HG02571 (cell line): ENCODE results near the gene GPR137C.

Source experiments
- ATAC-seq: cut with Tn5 transposase; IDR thresholded peaks from one replicate; pipeline ENCODE4 v1.9.1; 2021; ENCODE audit warnings: mild to moderate bottlenecking, moderate library complexity; ENCODE audit not compliant: unreplicated experiment

GPR137C gene

DNA sequence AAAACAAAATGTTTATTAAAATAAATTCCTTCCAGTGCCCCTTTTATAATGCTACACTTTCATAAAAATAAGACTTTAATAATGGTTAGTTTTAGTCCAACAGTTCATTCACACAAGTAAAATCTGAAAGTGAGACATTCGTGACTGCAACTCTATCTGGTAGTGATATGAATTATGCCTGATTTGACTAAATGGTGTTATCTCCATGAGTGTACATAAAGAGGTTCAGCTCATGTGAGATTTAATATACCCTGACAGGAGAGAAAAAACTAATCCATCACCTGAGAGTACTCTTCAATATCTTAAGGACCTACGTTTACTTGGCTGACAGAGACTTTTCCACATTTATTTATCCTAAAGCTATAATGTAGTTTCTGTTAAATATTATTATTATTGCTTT lies 108.7 kb downstream of the GPR137C start:
- no peak for ATAC-seq

DNA sequence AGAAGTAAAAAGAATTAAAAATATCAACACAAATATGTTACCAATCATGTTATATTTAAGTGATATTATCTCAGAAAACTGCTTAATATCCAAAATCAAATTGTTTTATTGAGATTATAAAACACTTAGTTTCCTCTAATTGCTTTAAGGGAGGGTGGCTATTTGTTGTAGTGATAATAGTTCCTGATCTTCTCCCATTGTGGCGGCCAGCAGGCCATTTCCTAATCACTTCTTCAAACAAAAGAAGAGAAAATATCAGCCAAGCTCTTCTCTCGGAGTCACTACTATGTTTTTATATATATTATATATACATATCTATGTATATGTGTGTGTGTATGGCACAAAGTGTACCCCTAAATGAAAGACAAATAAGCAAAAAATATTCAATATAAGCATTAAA lies 111.2 kb downstream of the GPR137C start:
- no peak for ATAC-seq

DNA sequence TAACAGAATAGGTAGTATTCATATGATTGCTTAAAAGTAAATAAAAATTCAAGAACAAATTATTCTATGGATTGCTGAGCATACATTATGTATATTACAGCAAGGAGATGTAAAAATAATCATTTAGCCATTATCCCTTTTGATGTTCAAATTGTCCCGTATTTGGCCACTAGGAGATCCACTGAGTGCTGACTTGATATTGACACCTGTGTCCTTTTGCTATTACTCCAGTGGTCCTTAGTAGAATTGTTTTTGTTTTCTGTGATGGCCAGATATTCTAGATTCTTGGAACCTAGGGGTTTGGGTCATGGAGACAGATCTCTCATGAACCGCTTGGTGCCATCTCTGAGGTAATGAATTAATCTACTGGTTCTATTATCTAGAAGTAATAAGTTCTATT lies 126.0 kb downstream of the GPR137C start:
- ATAC-seq, result no peak

DNA sequence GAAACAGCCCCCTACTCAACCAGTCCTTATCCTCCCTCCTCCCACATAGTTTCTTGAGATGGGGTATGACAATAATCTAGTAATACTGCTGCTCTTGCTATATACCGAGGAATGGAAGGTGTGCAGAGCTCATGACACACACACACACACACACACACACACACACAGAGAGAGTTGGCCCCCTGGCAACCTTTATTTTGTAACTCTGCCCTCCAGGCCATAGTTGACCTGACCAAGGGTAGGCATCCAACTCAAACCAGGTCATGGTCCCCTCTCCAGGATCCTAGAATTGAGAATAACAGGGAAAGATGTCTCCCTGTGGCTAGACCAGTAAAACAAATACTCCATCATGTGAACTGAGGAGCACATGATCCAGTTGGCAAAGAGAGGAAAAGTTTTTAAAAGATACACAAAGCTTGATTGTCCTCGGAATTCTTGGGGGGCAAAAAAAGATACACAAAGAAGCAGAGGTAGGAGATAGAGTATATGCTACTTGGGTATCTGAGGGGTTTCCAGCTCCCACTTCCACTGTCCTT lies 131.4 kb downstream of the GPR137C start:
- no peak for ATAC-seq

DNA sequence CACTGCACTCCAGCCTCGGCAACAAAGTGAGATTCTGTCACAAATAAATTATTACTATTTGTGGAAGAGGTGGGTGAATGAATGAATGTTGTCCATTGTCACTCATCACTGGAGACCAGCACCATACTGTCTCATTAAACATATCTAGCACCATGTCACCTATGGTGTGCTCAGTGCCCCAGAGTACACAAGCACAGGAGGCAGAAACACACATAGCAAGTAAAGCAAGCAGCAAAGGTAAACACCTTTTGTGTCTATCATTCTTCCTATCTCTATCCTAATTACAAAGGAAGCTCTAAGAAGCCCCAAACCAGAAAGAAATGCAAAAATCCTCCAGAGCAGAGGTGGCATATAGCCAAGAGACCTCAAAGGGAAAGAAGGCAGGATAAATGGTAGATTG lies 133.5 kb downstream of the GPR137C start:
- no peak for ATAC-seq
